GM15510 (cell line): ENCODE measurements around the gene PTPN14.

Experiments
- POLR2A ChIP-seq: IDR thresholded peaks from 3 replicates; pipeline ENCODE4 v1.6.1; 2011; ENCODE audit warnings: borderline replicate concordance; ENCODE audit not compliant: insufficient read length; ENCODE audit errors: extremely low read depth

PTPN14 gene

GRCh38 chr1:214573386-214574318, 22.2 kb upstream of the PTPN14 start:
- no peak for TF ChIP-seq POLR2A

GRCh38 chr1:214571281-214571680, 19.9 kb upstream of the PTPN14 start:
- TF ChIP-seq POLR2A, result no peak

- TF ChIP-seq POLR2A, result no peak
Measured at GRCh38 chr1:214570442-214570841, 19.0 kb upstream of the PTPN14 start.

- TF ChIP-seq POLR2A, result no peak
Measured at GRCh38 chr1:214569357-214570004, 18.1 kb upstream of the PTPN14 start.

- no peak for TF ChIP-seq POLR2A
Measured at GRCh38 chr1:214568328-214568727, 16.9 kb upstream of the PTPN14 start.

GRCh38 chr1:214567481-214567980, 16.1 kb upstream of the PTPN14 start:
- TF ChIP-seq POLR2A, result no peak

GRCh38 chr1:214566158-214567104, 15.0 kb upstream of the PTPN14 start:
- no peak for TF ChIP-seq POLR2A

- TF ChIP-seq POLR2A, result no peak
Measured at GRCh38 chr1:214565310-214565709, 13.9 kb upstream of the PTPN14 start.

GRCh38 chr1:214563881-214564280, 12.5 kb upstream of the PTPN14 start:
- no peak for TF ChIP-seq POLR2A

- no peak for TF ChIP-seq POLR2A
Measured at GRCh38 chr1:214557952-214558735, 6.7 kb upstream of the PTPN14 start.

- TF ChIP-seq POLR2A, result no peak
Measured at GRCh38 chr1:214553142-214553710, 1.8 kb upstream of the PTPN14 start.

- no peak for TF ChIP-seq POLR2A
Measured at GRCh38 chr1:214552174-214552608, 789 bp upstream of the PTPN14 start.

GRCh38 chr1:214550857-214551435, 456 bp downstream of the PTPN14 start:
- no peak for TF ChIP-seq POLR2A
